ENCODE data around the gene CHRNB2. TPM values are rescaled to one million over a fixed set of nuclear protein-coding genes. Genes with fewer than 3 reads are reported as not detected.

CHRNB2 gene
- total and polyA plus RNA-seq, 9 of the 15 experiments (the other 6 are each of a cell fraction or from before 2014, with no cell fraction given): 0.01 TPM; not detected in 8

DNA sequence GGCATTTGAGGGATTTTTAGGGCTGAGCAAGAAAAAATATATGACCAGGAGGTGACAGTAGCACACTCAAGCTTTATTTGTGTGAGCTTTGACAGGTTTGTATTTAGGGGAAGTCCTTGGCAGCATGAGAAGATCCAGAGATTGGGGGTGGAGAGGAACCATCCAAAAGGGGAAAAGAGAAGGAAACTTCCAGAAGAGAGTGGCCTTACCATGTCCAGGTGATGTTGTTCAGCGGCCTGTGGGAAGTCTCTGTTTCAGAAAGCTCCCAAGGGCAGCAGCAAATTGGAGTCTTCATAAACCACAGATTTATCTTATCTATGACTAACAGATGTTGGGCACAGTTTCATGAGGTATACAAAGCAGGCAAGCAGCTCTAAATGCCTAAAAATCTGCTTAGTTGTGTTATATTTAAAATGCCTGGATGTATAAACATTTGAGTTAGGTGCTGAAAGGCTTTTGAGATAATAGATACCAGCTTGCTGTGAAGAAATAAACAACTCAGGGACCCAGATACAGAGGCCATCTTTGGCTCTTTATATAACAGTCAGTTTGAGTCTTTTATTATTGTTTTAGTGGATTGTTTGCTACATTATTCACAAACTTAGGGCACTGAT lies 61.6 kb downstream of the CHRNB2 start (continued):
- peak; percentile 94; the same call in 1 of the 2 replicates for TF ChIP-seq ESRRA (IDR thresholded peaks at IDR 0.05; ENCODE audit: borderline replicate concordance, low read depth)
- peak; percentile 93 for TF ChIP-seq TCF3 (CRISPR knock-in tag; IDR thresholded peaks at IDR 0.05)
- peak; percentile 51 for TF ChIP-seq JUND (IDR thresholded peaks at IDR 0.05; ENCODE audit: borderline replicate concordance, low read depth, low read length)
- TF ChIP-seq JUND (tag; IDR thresholded peaks at IDR 0.05; ENCODE audit: borderline replicate concordance, low read depth, low read length): peak; percentile 71; the same call in 1 of the 3 replicates
- peak; percentile 90 for TF ChIP-seq EP300 (IDR thresholded peaks at IDR 0.05; ENCODE audit: low read length)
- peak; percentile 79; the same call in 1 of the 2 replicates for TF ChIP-seq ZEB2 (IDR thresholded peaks at IDR 0.05)
- TF ChIP-seq TARDBP (IDR thresholded peaks at IDR 0.05): 0 out of 2 replicates have a peak, but pooled peaks have one; percentile 23
- TF ChIP-seq RNF2 (IDR thresholded peaks at IDR 0.05): peak; percentile 60; the same call in 1 of the 2 replicates
- TF ChIP-seq GATA2 (CRISPR knock-in tag; IDR thresholded peaks at IDR 0.05): peak; percentile 83
- 0 out of 2 replicates have a peak, but pooled peaks have one; percentile 57 for TF ChIP-seq PYGO2 (tag; IDR thresholded peaks at IDR 0.05)
- TF ChIP-seq NRF1 (conservative IDR thresholded peaks at IDR 0.05 in 1 of 2, IDR thresholded peaks at IDR 0.05 in 1 of 2): 0 out of 4 replicates have a peak, but pooled peaks of 1 of the 2 experiments have one; percentile 13
- no peak for TF ChIP-seq NR2C1 (IDR thresholded peaks at IDR 0.05)
- 0 out of 2 replicates have a peak, but pooled peaks have one; percentile 27 for TF ChIP-seq NR2C1 (tag; IDR thresholded peaks at IDR 0.05)
- no peak for TF ChIP-seq TAF15 (IDR thresholded peaks at IDR 0.05; ENCODE audit: low read depth, low read length)
- TF ChIP-seq RHOXF2B (CRISPR knock-in tag; conservative IDR thresholded peaks at IDR 0.05): no peak
- TF ChIP-seq TCF7 (IDR thresholded peaks at IDR 0.05; ENCODE audit: borderline replicate concordance): no peak
- TF ChIP-seq TAF1 (IDR thresholded peaks at IDR 0.05; ENCODE audit: control insufficient read depth, extremely low read depth, insufficient read depth, low read length, severe bottlenecking): no peak
- TF ChIP-seq TEAD4 (IDR thresholded peaks at IDR 0.05; ENCODE audit: low read length): peak; percentile 94
- TF ChIP-seq TEAD4 (CRISPR knock-in tag; IDR thresholded peaks at IDR 0.05; ENCODE audit: borderline replicate concordance): no peak
- TF ChIP-seq DACH1 (IDR thresholded peaks at IDR 0.05; ENCODE audit: partially characterized antibody): peak; percentile 61
- peak; percentile 53; the same call in 1 of the 2 replicates for TF ChIP-seq ADNP (tag; IDR thresholded peaks at IDR 0.05)
- TF ChIP-seq DMBX1 (CRISPR knock-in tag; IDR thresholded peaks at IDR 0.05; ENCODE audit: borderline replicate concordance): peak; percentile 61; the same call in 1 of the 2 replicates
- peak in 1 of 2 experiments; percentile 77; a peak in 2 of 4 replicates for TF ChIP-seq HDAC1 (IDR thresholded peaks at IDR 0.05)
- TF ChIP-seq ZNF431 (CRISPR knock-in tag; IDR thresholded peaks at IDR 0.05): peak; percentile 89
- TF ChIP-seq TRIM24 (IDR thresholded peaks at IDR 0.05): peak in 1 of 2 experiments; percentile 72; a peak in 2 of 4 replicates
- TF ChIP-seq MAZ (CRISPR knock-in tag; conservative IDR thresholded peaks at IDR 0.05 in 1 of 2, IDR thresholded peaks at IDR 0.05 in 1 of 2): 0 out of 4 replicates have a peak, but pooled peaks of 1 of the 2 experiments have one; percentile 44
- peak; percentile 92 for TF ChIP-seq CTBP1 (IDR thresholded peaks at IDR 0.05; ENCODE audit: borderline replicate concordance)
- peak in 1 of 2 experiments; percentile 35; a peak in 2 of 4 replicates for TF ChIP-seq FOXA3 (CRISPR knock-in tag; conservative IDR thresholded peaks at IDR 0.05 in 1 of 2, IDR thresholded peaks at IDR 0.05 in 1 of 2)
- TF ChIP-seq, protein P1, sequence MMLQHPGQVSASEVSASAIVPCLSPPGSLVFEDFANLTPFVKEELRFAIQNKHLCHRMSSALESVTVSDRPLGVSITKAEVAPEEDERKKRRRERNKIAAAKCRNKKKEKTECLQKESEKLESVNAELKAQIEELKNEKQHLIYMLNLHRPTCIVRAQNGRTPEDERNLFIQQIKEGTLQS (IDR thresholded peaks at IDR 0.05): peak; percentile 37; the same call in 1 of the 2 replicates
- TF ChIP-seq, protein P1 (CRISPR knock-in tag; conservative IDR thresholded peaks at IDR 0.05): no peak
- peak; percentile 96 for TF ChIP-seq HDAC2 (IDR thresholded peaks at IDR 0.05)
- no peak for TF ChIP-seq DIDO1 (tag; IDR thresholded peaks at IDR 0.05; ENCODE audit: low read depth)
